Transverse colon (tissue), 4 donors: ENCODE data around the gene OTOS.

Source experiments
- POLR2AphosphoS5 ChIP-seq, 3 donors: sonication (generic); formaldehyde crosslinking; IDR thresholded peaks; one replicate each; pipeline ENCODE4 v1.6.1; 2016; ENCODE audit warnings: antibody characterized with exemption in 3 of 3
- TF ChIP-seq, protein P1 (sequence below), 5 experiments: fragments of 200-600 bp in 3 of 5; fragments of 450-650 bp in 2 of 5; sonication (generic) in 3 of 5; IDR thresholded peaks; 1 replicate in 2 of 5; 2 replicates in 3 of 5; pipeline ENCODE4 v1.5.1; 2016 to 2017; ENCODE audit warnings: antibody characterized with exemption in 5 of 5, inconsistent platforms in 3 of 5, mild to moderate bottlenecking in 2 of 5, moderate library complexity in 1 of 5

DNA sequence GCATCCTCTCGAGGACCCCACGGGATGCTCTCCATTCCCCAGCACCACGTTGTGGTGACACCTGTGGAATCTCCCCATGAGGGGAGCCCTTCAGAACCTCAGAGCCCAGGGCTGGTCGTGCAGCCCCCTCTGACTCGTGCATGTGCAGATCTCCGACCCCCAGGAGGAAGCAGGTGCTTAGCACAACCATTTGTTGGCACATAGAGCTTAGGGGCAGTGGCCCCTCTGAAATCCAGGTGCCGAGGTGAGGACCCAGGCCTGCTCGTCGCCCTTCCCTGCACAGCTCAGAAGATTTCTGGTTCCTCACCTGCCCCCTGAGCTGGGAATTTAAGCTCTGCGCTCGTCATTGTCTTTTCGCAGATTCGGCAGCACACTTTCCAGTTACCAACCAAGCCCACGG lies 1.3 kb upstream of the OTOS start:
- no peak for TF ChIP-seq POLR2AphosphoS5 (IDR thresholded peaks at IDR 0.05)
- TF ChIP-seq, protein P1, sequence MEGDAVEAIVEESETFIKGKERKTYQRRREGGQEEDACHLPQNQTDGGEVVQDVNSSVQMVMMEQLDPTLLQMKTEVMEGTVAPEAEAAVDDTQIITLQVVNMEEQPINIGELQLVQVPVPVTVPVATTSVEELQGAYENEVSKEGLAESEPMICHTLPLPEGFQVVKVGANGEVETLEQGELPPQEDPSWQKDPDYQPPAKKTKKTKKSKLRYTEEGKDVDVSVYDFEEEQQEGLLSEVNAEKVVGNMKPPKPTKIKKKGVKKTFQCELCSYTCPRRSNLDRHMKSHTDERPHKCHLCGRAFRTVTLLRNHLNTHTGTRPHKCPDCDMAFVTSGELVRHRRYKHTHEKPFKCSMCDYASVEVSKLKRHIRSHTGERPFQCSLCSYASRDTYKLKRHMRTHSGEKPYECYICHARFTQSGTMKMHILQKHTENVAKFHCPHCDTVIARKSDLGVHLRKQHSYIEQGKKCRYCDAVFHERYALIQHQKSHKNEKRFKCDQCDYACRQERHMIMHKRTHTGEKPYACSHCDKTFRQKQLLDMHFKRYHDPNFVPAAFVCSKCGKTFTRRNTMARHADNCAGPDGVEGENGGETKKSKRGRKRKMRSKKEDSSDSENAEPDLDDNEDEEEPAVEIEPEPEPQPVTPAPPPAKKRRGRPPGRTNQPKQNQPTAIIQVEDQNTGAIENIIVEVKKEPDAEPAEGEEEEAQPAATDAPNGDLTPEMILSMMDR (IDR thresholded peaks at IDR 0.05), result no peak
